GM06990 (cell line): ENCODE results near the gene LIPC.

Experiments
- DNase-seq: peaks from one replicate; pipeline ENCODE4 v3.0.0-alpha.2; 2011; ENCODE audit not compliant: insufficient read length; ENCODE audit errors: extremely low read depth
- H3K27me3 ChIP-seq: replicated peaks from 2 replicates; pipeline ENCODE4 v1.6.0; 2011; ENCODE audit warnings: low read length; ENCODE audit not compliant: control insufficient read depth, insufficient read depth
- H3K36me3 ChIP-seq: 2 replicates; pipeline ENCODE4 v1.5.1; 2011; ENCODE audit warnings: low read length; ENCODE audit not compliant: control insufficient read depth, insufficient read depth
- H3K4me3 ChIP-seq: replicated peaks from 2 replicates; pipeline ENCODE4 v1.5.1; 2011; ENCODE audit warnings: low read depth, mild to moderate bottlenecking, control low read depth, low read length
- TF ChIP-seq, protein P1 (sequence below): IDR thresholded peaks from 2 replicates; pipeline ENCODE4 v1.5.1; 2011; ENCODE audit warnings: low read length, control low read depth, mild to moderate bottlenecking, inconsistent platforms; ENCODE audit not compliant: insufficient read depth, poor library complexity, severe bottlenecking

Gene LIPC

DNA sequence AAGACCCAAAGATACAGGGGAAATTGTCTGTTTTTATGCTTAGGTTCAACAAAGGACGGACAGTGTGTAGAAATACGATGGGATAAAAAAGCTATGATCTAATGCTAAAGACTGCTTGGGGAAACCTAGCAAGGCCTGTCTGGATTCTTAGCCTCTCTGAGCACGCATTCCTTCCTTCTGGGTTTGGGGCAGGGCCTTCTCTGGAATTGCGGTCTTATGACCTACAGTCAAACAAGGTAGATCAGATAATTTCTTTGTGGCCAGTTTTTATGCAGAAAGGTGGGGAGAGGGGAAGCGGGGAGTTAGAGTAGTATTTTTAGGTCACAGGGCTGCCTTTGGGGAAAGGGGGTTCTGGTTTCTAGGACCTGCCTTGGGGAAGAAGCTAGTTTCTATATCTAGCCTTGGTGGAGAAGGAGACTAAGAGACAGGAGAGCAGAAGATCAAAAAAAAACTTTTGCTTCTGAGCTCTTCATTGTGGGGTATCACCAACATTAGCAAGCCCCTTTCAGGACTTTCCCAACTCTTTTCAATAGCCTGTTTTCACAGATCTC, 39.1 kb upstream of the LIPC start:
- Histone ChIP-seq H3K36me3 (no peaks in the 10 kb centered on the region), H3K27me3 (no peaks in the 10 kb centered on the region), H3K4me3 (no peak overlapping the region)
- DNase-seq = no peak
- TF ChIP-seq, protein P1, sequence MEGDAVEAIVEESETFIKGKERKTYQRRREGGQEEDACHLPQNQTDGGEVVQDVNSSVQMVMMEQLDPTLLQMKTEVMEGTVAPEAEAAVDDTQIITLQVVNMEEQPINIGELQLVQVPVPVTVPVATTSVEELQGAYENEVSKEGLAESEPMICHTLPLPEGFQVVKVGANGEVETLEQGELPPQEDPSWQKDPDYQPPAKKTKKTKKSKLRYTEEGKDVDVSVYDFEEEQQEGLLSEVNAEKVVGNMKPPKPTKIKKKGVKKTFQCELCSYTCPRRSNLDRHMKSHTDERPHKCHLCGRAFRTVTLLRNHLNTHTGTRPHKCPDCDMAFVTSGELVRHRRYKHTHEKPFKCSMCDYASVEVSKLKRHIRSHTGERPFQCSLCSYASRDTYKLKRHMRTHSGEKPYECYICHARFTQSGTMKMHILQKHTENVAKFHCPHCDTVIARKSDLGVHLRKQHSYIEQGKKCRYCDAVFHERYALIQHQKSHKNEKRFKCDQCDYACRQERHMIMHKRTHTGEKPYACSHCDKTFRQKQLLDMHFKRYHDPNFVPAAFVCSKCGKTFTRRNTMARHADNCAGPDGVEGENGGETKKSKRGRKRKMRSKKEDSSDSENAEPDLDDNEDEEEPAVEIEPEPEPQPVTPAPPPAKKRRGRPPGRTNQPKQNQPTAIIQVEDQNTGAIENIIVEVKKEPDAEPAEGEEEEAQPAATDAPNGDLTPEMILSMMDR = no peak

DNA sequence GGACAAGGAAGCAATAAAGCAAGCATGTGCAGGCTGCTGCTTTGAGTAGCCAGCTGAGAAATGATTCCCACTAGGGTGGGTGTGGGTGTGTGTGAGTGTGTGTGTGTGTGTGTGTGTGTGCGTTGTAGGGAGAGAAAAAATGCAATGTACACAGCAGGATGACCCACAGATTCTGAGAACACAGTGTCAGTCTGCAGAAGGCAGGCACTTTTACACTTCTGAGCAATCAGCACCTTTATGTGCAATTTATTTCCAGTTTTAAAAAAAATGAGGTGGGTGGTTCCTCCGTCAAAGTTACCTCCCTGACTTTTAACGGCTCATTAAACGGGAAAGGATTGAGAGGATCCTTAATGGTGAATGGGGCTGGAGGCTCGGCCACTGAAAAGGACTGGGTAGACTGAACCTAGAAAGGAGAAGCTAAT, 38.5 kb upstream of the LIPC start:
- DNase-seq = no peak
- Histone ChIP-seq H3K27me3 (no peaks in the 10 kb centered on the region), H3K4me3 (no peak overlapping the region), H3K36me3 (no peaks in the 10 kb centered on the region)
- TF ChIP-seq, protein P1 = no peak

DNA sequence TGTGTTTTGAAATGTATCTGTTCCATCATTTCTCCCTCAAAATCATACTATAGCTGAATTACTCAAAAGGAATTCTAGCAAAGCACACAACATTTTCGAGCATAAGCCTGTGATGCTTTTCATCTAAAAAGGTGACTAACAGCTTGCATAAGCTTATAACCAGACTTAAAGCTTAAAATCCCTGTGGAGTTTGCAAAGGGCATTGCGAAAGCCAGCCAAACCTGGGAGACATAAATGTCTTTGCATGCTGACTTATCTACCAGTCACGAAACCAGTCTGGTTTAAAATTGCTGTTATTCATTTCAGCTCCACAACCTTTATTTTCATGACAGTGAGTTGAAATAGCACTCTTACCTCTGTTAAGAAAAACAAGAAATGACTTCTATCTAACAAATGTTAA, 35.6 kb upstream of the LIPC start:
- H3K4me3 ChIP-seq = no peak overlapping the region
- no peaks in the 10 kb centered on the region for H3K27me3 ChIP-seq
- TF ChIP-seq, protein P1 = no peak
- no peak for DNase-seq
- no peaks in the 10 kb centered on the region for H3K36me3 ChIP-seq

DNA sequence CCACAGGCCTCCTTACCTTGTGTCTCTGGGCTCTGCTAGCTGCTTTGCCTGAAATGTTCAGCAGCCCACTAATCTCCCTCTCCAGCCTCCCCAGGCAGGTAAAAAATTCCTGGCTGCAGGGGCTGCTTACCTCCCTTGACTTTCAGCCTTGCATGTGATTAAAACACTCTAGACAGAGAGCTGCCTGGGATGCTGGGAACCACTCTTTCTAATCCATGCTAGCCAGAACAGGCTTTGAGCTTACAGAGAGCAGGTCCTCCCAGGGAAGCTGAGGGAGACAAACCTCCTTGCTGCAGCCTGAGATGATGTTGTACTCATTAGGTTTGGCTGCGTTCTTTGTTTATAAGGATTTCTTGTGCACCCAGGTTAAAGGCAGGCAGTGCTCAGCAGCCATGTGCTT, 33.7 kb upstream of the LIPC start:
- no peaks in the 10 kb centered on the region for H3K36me3 ChIP-seq
- H3K4me3 ChIP-seq = no peak overlapping the region
- DNase-seq = no peak
- TF ChIP-seq, protein P1 = no peak
- no peaks in the 10 kb centered on the region for H3K27me3 ChIP-seq

DNA sequence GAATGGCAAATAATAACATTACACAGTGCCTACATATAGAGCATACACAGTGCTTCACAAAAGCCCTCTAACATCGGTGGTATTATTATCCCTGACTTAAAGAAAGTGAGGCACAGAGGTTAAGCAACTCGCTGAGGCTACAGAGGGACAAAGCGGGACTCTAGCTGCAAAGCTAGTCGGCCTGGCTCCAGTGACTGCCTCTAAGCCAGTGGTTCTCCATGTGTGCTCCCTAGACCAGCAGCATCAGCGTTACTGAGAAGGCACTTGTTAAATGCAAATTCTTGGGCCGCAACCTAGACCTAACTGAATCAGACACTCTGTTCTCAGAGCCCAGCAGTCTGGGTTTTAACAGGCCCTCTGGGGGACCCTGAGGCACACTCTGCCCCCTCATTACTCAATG, 33.1 kb upstream of the LIPC start:
- TF ChIP-seq, protein P1 = no peak
- Histone ChIP-seq H3K4me3 (no peak overlapping the region), H3K27me3 (no peaks in the 10 kb centered on the region), H3K36me3 (no peaks in the 10 kb centered on the region)
- DNase-seq = no peak

DNA sequence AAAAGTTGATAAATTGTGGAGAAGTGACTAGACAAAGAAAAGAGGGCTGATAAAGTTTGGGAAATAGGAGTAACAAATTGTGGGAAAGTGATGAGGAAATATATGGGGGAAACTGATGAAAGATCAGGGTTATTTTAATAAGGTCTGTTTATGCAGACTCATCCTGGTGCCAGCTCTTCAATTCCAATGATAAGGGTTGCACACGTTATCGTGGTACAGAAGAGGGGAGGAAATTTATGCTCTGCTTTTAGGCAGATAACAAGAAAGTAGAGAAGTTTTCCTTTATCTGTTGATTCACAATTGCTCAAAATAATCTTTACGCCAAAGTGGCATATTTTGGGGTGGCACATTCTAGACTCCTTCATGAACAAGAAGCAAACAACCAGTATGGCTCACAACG, 32.1 kb upstream of the LIPC start:
- TF ChIP-seq, protein P1 = no peak
- no peaks in the 10 kb centered on the region for H3K27me3 ChIP-seq
- no peaks in the 10 kb centered on the region for H3K36me3 ChIP-seq
- DNase-seq = no peak
- no peak overlapping the region for H3K4me3 ChIP-seq
